ENCODE results near the gene RAB3C. TPM values are rescaled to one million over a fixed set of nuclear protein-coding genes. Genes with fewer than 3 reads are reported as not detected.

RAB3C gene
- total RNA-seq, 3 donors from 2014 or later: 2.9 to 4.8 (median 3.1) TPM

- Histone ChIP-seq H3K36me3 (ENCODE audit: low read depth) (no peaks in the 10 kb centered on the region), H3K4me3 (no peak overlapping the region), H3K9me3 (no peaks in the 10 kb centered on the region), H3K4me1 (ENCODE audit: low read depth) (no peaks in the 10 kb centered on the region)
- intact Hi-C loops (cut with DNase I, micrococcal nuclease): no loop called here
- no peak for TF ChIP-seq CTCF (IDR thresholded peaks at IDR 0.05)
- ATAC-seq: no peak
- no peak for DNase-seq
Measured at GRCh38 chr5:58740956-58741355, 158.1 kb downstream of the RAB3C start.

GRCh38 chr5:58745350-58745749 is 162.5 kb downstream of the RAB3C start:
- Histone ChIP-seq H3K4me3 (no peak overlapping the region), H3K4me1 (ENCODE audit: low read depth) (no peaks in the 10 kb centered on the region), H3K9me3 (no peaks in the 10 kb centered on the region), H3K36me3 (ENCODE audit: low read depth) (no peaks in the 10 kb centered on the region)
- TF ChIP-seq CTCF (IDR thresholded peaks at IDR 0.05): no peak
- no peak for ATAC-seq
- DNase-seq: no peak
- intact Hi-C loops (cut with DNase I, micrococcal nuclease): no loop called here

- intact Hi-C loops (cut with DNase I, micrococcal nuclease): no loop called here
- no peak for TF ChIP-seq CTCF (IDR thresholded peaks at IDR 0.05)
- DNase-seq (no peak), ATAC-seq (no peak)
- no peaks in the 10 kb centered on the region for H3K4me1 ChIP-seq (ENCODE audit: low read depth)
- H3K9me3 ChIP-seq: no peaks in the 10 kb centered on the region
- H3K4me3 ChIP-seq: no peak overlapping the region
- no peaks in the 10 kb centered on the region for H3K36me3 ChIP-seq (ENCODE audit: low read depth)
Measured at GRCh38 chr5:58746321-58746720, 163.4 kb downstream of the RAB3C start.

GRCh38 chr5:58750036-58750435 is 167.2 kb downstream of the RAB3C start:
- Histone ChIP-seq H3K4me3 (no peak overlapping the region), H3K9me3 (no peaks in the 10 kb centered on the region), H3K36me3 (ENCODE audit: low read depth) (no peaks in the 10 kb centered on the region), H3K4me1 (ENCODE audit: low read depth) (no peaks in the 10 kb centered on the region)
- intact Hi-C loops (cut with DNase I, micrococcal nuclease): no loop called here
- DNase-seq (no peak), ATAC-seq (no peak)
- no peak for TF ChIP-seq CTCF (IDR thresholded peaks at IDR 0.05)

- no peaks in the 10 kb centered on the region for H3K9me3 ChIP-seq
- DNase-seq (peak in 1 of 3 donors; percentile 51), ATAC-seq (peak; percentile 89)
- no peaks in the 10 kb centered on the region for H3K36me3 ChIP-seq (ENCODE audit: low read depth)
- no peak for TF ChIP-seq CTCF (IDR thresholded peaks at IDR 0.05)
- intact Hi-C loops (cut with DNase I, micrococcal nuclease): no loop called here
- H3K4me1 ChIP-seq (ENCODE audit: low read depth): no peaks in the 10 kb centered on the region
- H3K4me3 ChIP-seq: no peak overlapping the region
Measured at GRCh38 chr5:58751222-58751837, 168.5 kb downstream of the RAB3C start.

GRCh38 chr5:58752104-58752503 is 169.2 kb downstream of the RAB3C start:
- DNase-seq: no peak
- no peak for ATAC-seq
- no peaks in the 10 kb centered on the region for H3K4me1 ChIP-seq (ENCODE audit: low read depth)
- no peaks in the 10 kb centered on the region for H3K36me3 ChIP-seq (ENCODE audit: low read depth)
- TF ChIP-seq CTCF (IDR thresholded peaks at IDR 0.05): no peak
- no peak overlapping the region for H3K4me3 ChIP-seq
- H3K9me3 ChIP-seq: no peaks in the 10 kb centered on the region
- intact Hi-C loops (cut with DNase I, micrococcal nuclease): no loop called here

Data from mucosa of descending colon (tissue), 3 donors.